Karpas-422 (cell line): Measurements from ENCODE around the gene TMEM38B. TPM values are rescaled to one million over a fixed set of nuclear protein-coding genes. Genes with fewer than 3 reads are reported as not detected.

Source experiments
- DNase-seq: peaks from one replicate; pipeline ENCODE4 v3.0.0-alpha.2; 2015
- H2AFZ ChIP-seq: fragments of 200-600 bp; sonication (generic); 2 replicates; pipeline ENCODE4 v1.6.1; 2014; ENCODE audit warnings: antibody characterized with exemption, low read length, mixed read lengths
- H3K27ac ChIP-seq: fragments of 200-600 bp; sonication (generic); 2 replicates; pipeline ENCODE4 v1.5.1; 2014; ENCODE audit warnings: mild to moderate bottlenecking, low read length, moderate library complexity
- H3K27me3 ChIP-seq: fragments of 200-600 bp; sonication (generic); 2 replicates; pipeline ENCODE4 v1.6.1; 2014; ENCODE audit warnings: low read length, mixed read lengths
- H3K36me3 ChIP-seq: fragments of 200-600 bp; sonication (generic); 2 replicates; pipeline ENCODE4 v1.6.1; 2014; ENCODE audit warnings: low read length, mixed read lengths; ENCODE audit not compliant: insufficient read depth
- H3K4me1 ChIP-seq: fragments of 200-600 bp; sonication (generic); 2 replicates; pipeline ENCODE4 v1.6.1; 2014; ENCODE audit warnings: mild to moderate bottlenecking, low read length, mixed read lengths
- H3K4me2 ChIP-seq: fragments of 200-600 bp; sonication (generic); 2 replicates; pipeline ENCODE4 v1.6.1; 2014; ENCODE audit warnings: low read length, low read depth, mild to moderate bottlenecking; ENCODE audit not compliant: poor library complexity, severe bottlenecking
- H3K4me3 ChIP-seq: fragments of 200-600 bp; sonication (generic); 2 replicates; pipeline ENCODE4 v1.5.1; 2014; ENCODE audit warnings: mild to moderate bottlenecking, antibody characterized with exemption, low read length, mixed read lengths
- H3K79me2 ChIP-seq: fragments of 200-600 bp; sonication (generic); 2 replicates; pipeline ENCODE4 v1.6.1; 2014; ENCODE audit warnings: mild to moderate bottlenecking, low read length, mixed read lengths
- H3K9ac ChIP-seq: fragments of 200-600 bp; sonication (generic); 2 replicates; pipeline ENCODE4 v1.6.0; 2014; ENCODE audit warnings: low read length
- H3K9me2 ChIP-seq: fragments of 200-600 bp; sonication (generic), shearing (Covaris generic); replicated peaks from 2 replicates; pipeline ENCODE4 v1.6.0; 2014; ENCODE audit warnings: mild to moderate bottlenecking, low read length, moderate library complexity; ENCODE audit not compliant: insufficient read depth
- H3K9me3 ChIP-seq: fragments of 300-700, 200-600 bp; sonication (generic); 2 replicates; pipeline ENCODE4 v1.6.1; 2014; ENCODE audit warnings: low read length, mixed read lengths
- H4K20me1 ChIP-seq: fragments of 200-600 bp; sonication (generic); 2 replicates; pipeline ENCODE4 v1.6.1; 2014; ENCODE audit warnings: mild to moderate bottlenecking, antibody characterized with exemption, low read length, low read depth; ENCODE audit not compliant: insufficient read depth
- total RNA-seq: library from RNA; depleted of rRNA; stranded (reverse); fragments of >200 nt; shearing (Covaris generic); gene quantifications from 2 replicates; pipeline ENCODE4 v1.2.3, GENCODE V29; 2014; ENCODE audit warnings: low replicate concordance

TMEM38B gene
- total RNA-seq, 1 experiment from 2014 or later, result 164 TPM

DNA sequence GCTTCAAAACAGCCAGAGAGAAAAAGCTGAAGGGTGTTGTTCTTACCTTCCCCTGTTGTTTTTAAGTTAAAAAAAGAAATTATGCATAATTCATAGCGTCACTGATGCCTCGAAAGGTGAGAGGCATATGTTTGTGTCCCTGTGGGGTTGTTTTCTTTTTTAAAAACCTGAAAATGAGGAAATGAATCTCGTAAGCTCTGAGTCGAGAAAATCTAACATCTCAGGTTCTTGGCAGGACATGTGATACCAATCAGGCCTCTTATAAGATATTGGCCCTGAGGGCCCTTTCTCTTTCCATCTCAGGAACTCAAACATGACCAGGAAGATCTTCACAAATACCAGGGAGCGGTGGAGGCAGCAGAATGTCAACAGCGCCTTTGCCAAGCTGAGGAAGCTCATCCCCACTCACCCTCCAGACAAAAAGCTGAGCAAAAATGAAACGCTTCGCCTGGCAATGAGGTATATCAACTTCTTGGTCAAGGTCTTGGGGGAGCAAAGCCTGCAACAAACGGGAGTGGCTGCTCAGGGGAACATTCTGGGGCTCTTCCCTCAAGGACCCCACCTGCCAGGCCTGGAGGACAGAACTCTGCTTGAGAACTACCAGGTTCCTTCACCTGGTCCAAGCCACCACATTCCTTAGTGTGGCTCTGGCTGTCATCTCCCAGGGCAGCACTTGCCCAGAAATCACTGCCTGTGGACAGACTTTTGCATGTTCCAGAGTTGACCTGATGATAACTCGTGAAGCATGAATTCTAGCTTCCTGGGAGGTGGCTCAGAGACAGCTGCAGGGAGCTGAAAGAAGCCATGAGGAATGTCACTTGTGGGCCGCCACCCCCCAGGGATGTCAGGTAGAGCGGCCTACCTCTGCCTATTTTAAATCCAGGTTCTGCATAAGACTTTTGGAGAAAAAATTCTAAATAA, 31.9 kb upstream of the TMEM38B start, which contains the start of gene TAL2:
TSS of gene TAL2 (plus strand) at position 274 of the 921 bp plus-strand sequence. CDS start at position 314, 40 bp downstream.
- DNase-seq, result peak; percentile 93
- H3K9me2 ChIP-seq, result no peaks in the 10 kb centered on the region
- H3K4me1 ChIP-seq, result peaks cover 68% of the 10 kb centered on the region
- no peak within 1 kb of the TSS for H2AFZ ChIP-seq
- no peaks in the 10 kb centered on the region for H3K27me3 ChIP-seq
- H3K36me3 ChIP-seq, result no peaks in the 10 kb centered on the region
- H3K9me3 ChIP-seq, result no peaks in the 10 kb centered on the region
- H3K9ac ChIP-seq, result peak within 1 kb of the TSS; percentile 53
- H3K4me2 ChIP-seq, result peak within 1 kb of the TSS; percentile 62
- no peaks in the 10 kb centered on the region for H3K79me2 ChIP-seq
- no peaks in the 10 kb centered on the region for H4K20me1 ChIP-seq
- peak within 1 kb of the TSS; percentile 82 for H3K27ac ChIP-seq
- peak within 1 kb of the TSS; percentile 24 for H3K4me3 ChIP-seq

DNA sequence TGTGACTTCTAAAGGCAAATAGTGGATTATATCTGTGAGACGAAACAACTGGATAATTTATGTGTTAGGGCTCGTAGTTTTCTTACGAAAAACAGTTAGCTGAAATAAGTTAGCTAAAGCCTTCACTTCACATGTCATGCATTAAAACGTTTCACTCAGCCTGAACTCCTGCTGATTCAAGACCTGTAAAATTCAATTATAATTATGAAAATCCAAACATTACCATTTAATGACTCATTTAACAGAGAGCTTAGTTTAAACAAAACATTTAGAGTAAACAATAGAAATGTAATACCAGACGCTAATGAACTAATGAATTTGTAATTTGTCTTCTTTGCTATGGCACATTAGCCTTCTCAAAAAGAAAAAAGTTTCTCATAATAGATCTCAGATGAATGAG, 30.4 kb upstream of the TMEM38B start:
- peak overlapping the region; percentile 25; the same call in 1 of the 2 replicates for H3K27ac ChIP-seq
- H2AFZ ChIP-seq, result no peak overlapping the region
- H3K4me1 ChIP-seq, result peaks cover 61% of the 10 kb centered on the region
- no peaks in the 10 kb centered on the region for H3K9me3 ChIP-seq
- no peaks in the 10 kb centered on the region for H4K20me1 ChIP-seq
- H3K4me3 ChIP-seq, result no peak overlapping the region
- no peak overlapping the region for H3K4me2 ChIP-seq
- H3K27me3 ChIP-seq, result no peaks in the 10 kb centered on the region
- no peaks in the 10 kb centered on the region for H3K36me3 ChIP-seq
- H3K9ac ChIP-seq, result no peak overlapping the region
- H3K9me2 ChIP-seq, result no peaks in the 10 kb centered on the region
- H3K79me2 ChIP-seq, result no peaks in the 10 kb centered on the region
- DNase-seq, result peak; percentile 39

DNA sequence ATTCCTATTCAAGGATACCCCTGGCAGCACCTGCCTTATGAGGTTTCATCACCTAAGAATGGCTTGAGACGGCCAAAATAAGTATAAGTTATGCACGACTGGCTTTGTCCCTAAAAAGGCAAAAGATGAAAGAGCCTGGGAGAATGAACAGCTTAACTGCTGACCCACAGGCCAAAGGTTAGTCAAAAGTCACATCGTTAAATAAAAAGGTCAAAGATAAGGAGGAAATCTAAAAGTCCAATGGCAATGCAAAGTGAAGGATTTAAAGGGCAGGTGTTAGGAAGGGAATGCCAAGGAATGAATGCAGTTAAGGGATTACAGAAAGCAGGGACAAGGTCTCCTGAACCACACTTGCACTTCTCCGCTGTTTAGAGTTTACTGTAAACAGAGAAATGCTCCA, 26.5 kb upstream of the TMEM38B start:
- Histone ChIP-seq H2AFZ (no peak overlapping the region), H4K20me1 (no peaks in the 10 kb centered on the region), H3K9me2 (no peaks in the 10 kb centered on the region), H3K4me2 (no peak overlapping the region), H3K27ac (peak overlapping the region; percentile 31), H3K9me3 (no peaks in the 10 kb centered on the region), H3K4me3 (no peak overlapping the region), H3K4me1 (peaks cover 67% of the 10 kb centered on the region), H3K36me3 (no peaks in the 10 kb centered on the region), H3K79me2 (no peaks in the 10 kb centered on the region), H3K9ac (no peak overlapping the region), H3K27me3 (no peaks in the 10 kb centered on the region)
- peak; percentile 38 for DNase-seq

DNA sequence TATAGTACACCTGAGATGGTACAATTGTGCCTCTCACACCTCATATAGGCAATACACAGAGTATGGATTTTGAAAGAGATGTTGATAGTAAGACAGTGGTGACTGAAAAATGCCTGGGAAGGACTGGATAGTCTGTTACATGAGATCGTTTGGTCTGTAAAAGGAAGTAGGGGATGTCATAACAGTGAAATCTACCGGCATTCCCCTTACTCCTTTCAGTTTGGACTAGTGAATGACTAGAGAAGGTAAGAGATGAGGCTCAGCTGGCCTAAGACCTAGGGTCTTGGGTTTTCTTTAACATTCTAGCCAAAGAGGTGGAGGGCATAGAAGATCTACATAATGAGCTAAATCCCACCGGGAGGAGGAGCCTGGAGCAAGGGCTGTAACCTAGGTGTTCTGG, 24.0 kb upstream of the TMEM38B start:
- H3K27ac ChIP-seq, result peak overlapping the region; percentile 98
- H3K4me3 ChIP-seq, result no peak overlapping the region
- no peak overlapping the region for H2AFZ ChIP-seq
- H3K79me2 ChIP-seq, result no peaks in the 10 kb centered on the region
- H3K9me2 ChIP-seq, result no peaks in the 10 kb centered on the region
- no peaks in the 10 kb centered on the region for H3K36me3 ChIP-seq
- H3K9ac ChIP-seq, result no peak overlapping the region
- H3K4me1 ChIP-seq, result peaks cover 71% of the 10 kb centered on the region
- peak; percentile 41 for DNase-seq
- H3K9me3 ChIP-seq, result no peaks in the 10 kb centered on the region
- H3K4me2 ChIP-seq, result no peak overlapping the region
- H3K27me3 ChIP-seq, result no peaks in the 10 kb centered on the region
- no peaks in the 10 kb centered on the region for H4K20me1 ChIP-seq

DNA sequence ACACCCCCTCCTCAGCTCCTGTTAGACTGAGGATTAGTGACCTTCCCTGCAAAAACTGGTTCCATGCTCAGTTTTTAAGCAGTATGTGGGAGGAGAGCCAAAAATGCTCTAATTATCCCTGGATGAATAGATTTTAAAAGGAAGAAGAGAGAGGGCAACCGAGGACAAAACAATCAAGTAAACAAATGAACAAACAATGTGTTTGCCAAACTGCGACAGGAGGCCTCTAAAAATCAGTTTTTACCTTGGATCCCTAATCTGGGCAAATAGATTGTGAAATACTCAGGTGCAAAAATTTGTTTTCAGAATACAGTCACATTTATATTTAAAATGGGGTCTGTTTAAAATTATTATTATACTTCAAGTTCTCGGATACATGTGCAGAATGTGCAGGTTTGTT, 23.6 kb upstream of the TMEM38B start:
- H3K4me3 ChIP-seq, result no peak overlapping the region
- no peaks in the 10 kb centered on the region for H3K27me3 ChIP-seq
- no peaks in the 10 kb centered on the region for H3K79me2 ChIP-seq
- no peak overlapping the region for H3K9ac ChIP-seq
- no peaks in the 10 kb centered on the region for H3K9me2 ChIP-seq
- no peak overlapping the region for H2AFZ ChIP-seq
- H3K27ac ChIP-seq, result peak overlapping the region; percentile 98
- no peak for DNase-seq
- no peaks in the 10 kb centered on the region for H4K20me1 ChIP-seq
- no peaks in the 10 kb centered on the region for H3K36me3 ChIP-seq
- peak overlapping the region; percentile 68 for H3K4me2 ChIP-seq
- H3K4me1 ChIP-seq, result peaks cover 76% of the 10 kb centered on the region
- no peaks in the 10 kb centered on the region for H3K9me3 ChIP-seq

DNA sequence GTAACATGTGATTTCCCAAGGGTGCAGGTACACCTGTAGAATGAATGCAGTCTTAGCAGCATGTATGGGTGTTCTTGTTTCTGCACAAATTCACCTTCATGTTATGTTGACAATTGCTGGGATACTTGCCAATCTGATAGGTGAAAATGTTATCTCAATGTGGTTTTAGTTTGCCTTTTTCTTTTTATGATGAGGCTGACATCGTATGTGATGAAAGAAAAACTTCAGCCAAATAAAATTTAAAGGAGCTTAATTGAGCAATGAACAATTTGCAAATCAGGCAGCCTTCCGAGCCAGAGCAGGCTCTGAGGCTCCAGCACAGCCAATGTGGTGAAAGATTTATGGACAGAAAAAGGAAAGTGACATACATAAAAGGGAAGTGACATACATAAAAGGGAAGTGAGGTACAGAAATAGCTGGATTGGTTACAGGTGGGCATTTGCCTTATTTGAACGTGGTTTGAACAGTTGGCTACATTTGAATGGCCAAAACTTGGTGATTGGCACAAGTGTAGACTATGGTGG, 21.6 kb upstream of the TMEM38B start:
- no peaks in the 10 kb centered on the region for H3K36me3 ChIP-seq
- H4K20me1 ChIP-seq, result no peaks in the 10 kb centered on the region
- peak overlapping the region; percentile 98 for H3K27ac ChIP-seq
- H3K79me2 ChIP-seq, result no peaks in the 10 kb centered on the region
- H3K4me2 ChIP-seq, result peak overlapping the region; percentile 68
- peak overlapping the region; percentile 63 for H3K9ac ChIP-seq
- H3K9me2 ChIP-seq, result no peaks in the 10 kb centered on the region
- peak overlapping the region; percentile 35 for H3K4me3 ChIP-seq
- DNase-seq, result peak; percentile 97
- H3K9me3 ChIP-seq, result no peaks in the 10 kb centered on the region
- no peaks in the 10 kb centered on the region for H3K27me3 ChIP-seq
- peaks cover 79% of the 10 kb centered on the region for H3K4me1 ChIP-seq
- H2AFZ ChIP-seq, result no peak overlapping the region

DNA sequence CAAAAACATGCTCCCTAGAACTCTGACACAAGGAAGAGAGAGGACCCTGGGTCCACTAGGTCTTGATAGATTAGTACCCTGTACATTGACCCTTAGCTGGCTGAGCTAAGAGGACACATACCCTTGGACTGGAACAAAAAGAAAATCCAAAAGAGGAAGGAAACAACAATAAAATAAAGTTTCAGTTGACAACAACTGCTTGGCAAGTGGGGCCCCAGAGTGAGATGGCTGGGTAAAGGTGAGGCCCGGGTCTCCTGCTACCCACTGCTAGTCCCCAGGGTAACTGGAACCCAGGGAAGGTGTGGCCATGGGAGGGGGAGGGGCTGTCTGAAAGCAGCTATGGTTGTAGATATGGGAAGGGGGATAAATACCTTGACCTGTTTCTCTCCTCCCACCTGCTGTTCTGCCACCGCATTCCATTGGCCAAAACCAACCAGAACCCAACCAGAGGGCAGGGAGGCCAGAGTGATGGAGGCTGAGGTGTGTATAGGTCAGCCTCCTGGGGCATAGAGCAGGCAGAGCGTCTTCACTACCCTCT, 20.4 kb upstream of the TMEM38B start:
- Histone ChIP-seq H3K27ac (peak overlapping the region; percentile 98), H3K79me2 (no peaks in the 10 kb centered on the region), H3K4me2 (peak overlapping the region; percentile 68), H3K27me3 (no peaks in the 10 kb centered on the region), H2AFZ (no peak overlapping the region), H3K4me3 (peak overlapping the region; percentile 35), H4K20me1 (no peaks in the 10 kb centered on the region), H3K36me3 (no peaks in the 10 kb centered on the region), H3K9me2 (no peaks in the 10 kb centered on the region), H3K9ac (peak overlapping the region; percentile 49), H3K9me3 (no peaks in the 10 kb centered on the region), H3K4me1 (peaks cover 89% of the 10 kb centered on the region)
- peak; percentile 50 for DNase-seq

DNA sequence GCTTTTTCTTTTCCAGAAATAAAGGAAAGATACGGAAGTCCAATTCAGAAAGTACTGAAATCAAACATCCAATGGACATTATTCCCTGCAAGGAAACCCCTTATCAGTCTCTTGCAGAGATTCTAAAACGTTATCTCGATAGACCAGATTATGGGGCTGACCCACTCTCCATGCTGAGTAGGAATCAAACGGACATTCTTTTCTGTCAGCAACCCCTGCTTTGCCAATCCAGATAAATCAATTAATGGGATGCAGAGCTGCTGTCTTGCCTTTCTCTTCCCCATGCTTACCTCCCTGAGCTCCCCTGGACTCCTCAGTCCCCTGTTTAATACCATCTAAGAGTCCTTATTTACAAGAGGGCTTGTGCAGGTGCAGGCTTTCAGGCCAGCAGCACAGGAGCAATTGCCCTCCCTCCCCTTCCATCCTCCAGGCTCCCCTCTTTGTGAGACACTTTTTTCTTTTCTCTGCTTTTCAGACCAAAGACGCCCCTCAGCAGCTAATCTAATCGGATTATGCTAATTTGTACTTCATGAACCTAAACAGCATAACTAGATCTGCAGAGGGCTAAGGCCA, 17.9 kb upstream of the TMEM38B start:
- Histone ChIP-seq H3K4me2 (no peak overlapping the region), H2AFZ (0 out of 2 replicates have a peak overlapping the region, but pooled peaks have one; percentile 17), H3K36me3 (no peaks in the 10 kb centered on the region), H3K27ac (peak overlapping the region; percentile 98), H4K20me1 (no peaks in the 10 kb centered on the region), H3K4me1 (peaks cover 94% of the 10 kb centered on the region), H3K4me3 (no peak overlapping the region), H3K79me2 (no peaks in the 10 kb centered on the region), H3K9ac (peak overlapping the region; percentile 14; the same call in 1 of the 2 replicates), H3K9me3 (no peaks in the 10 kb centered on the region), H3K27me3 (no peaks in the 10 kb centered on the region), H3K9me2 (no peaks in the 10 kb centered on the region)
- no peak for DNase-seq
